ENCODE results near the gene GGT5. TPM values are rescaled to one million over a fixed set of nuclear protein-coding genes. Genes with fewer than 3 reads are reported as not detected.

GGT5 gene
- total and polyA plus RNA-seq, 2 of the 13 experiments (the other 11 are each of a cell fraction or from before 2014, with no cell fraction given), result 0.69 to 3.1 TPM

DNA sequence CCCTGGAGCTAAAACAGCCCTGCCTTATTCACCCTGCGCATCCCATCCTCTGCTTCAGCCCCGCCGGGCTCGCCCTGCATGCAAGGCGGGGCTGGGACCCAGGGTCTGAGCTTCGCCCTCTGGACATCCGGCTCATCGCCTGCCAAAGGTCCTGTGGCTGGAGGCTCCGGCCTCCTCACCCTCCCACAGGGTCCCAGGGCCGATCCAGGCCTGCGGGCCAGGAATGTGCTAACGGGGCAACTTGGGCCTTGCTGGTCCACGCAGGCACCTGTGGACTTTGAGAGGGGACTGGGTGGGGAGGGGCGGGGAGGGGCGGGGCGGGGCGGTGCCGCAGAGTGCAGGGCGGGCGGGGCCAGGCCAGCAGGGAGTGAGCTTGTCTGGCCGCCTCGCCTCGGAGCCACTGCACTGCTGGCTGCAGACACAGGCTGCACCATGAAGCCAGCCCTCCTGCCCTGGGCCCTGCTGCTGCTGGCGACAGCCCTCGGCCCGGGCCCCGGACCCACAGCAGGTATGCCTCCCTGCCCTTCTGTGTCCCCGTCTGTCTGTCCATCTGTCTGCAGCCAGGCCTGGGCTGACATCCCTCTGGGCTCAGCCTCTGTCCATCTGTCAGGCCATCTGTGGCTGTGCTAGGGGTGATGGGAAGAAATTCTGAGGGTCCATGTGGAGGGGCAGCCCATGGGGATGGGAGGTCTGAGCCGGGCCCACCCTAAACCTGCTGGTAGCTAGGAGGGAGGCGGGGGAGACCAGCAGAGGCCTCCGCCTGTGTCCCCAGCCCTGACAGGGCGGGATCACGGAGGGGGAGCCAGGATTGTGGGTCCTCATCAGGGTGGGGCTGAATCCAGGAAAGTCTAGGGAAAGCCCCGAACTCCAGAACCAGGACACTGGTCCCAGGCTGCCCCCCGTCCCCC lies 63.5 kb downstream of the GGT5 start, which contains the start of gene SUSD2 (continued):
- TF ChIP-seq, protein P1, sequence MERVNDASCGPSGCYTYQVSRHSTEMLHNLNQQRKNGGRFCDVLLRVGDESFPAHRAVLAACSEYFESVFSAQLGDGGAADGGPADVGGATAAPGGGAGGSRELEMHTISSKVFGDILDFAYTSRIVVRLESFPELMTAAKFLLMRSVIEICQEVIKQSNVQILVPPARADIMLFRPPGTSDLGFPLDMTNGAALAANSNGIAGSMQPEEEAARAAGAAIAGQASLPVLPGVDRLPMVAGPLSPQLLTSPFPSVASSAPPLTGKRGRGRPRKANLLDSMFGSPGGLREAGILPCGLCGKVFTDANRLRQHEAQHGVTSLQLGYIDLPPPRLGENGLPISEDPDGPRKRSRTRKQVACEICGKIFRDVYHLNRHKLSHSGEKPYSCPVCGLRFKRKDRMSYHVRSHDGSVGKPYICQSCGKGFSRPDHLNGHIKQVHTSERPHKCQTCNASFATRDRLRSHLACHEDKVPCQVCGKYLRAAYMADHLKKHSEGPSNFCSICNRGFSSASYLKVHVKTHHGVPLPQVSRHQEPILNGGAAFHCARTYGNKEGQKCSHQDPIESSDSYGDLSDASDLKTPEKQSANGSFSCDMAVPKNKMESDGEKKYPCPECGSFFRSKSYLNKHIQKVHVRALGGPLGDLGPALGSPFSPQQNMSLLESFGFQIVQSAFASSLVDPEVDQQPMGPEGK (CRISPR knock-in tag; IDR thresholded peaks at IDR 0.05), result peak; percentile 56
- TF ChIP-seq GABPB1 (CRISPR knock-in tag; IDR thresholded peaks at IDR 0.05) (peak; percentile 65; the same call in 1 of the 2 replicates), HDAC2 (CRISPR knock-in tag; IDR thresholded peaks at IDR 0.05) (peak; percentile 62; the same call in 1 of the 2 replicates), HOXA3 (CRISPR knock-in tag; IDR thresholded peaks at IDR 0.05) (peak; percentile 29; the same call in 1 of the 2 replicates), ZKSCAN1 (IDR thresholded peaks at IDR 0.05; ENCODE audit: low read length) (no peak), ZBTB38 (CRISPR knock-in tag; IDR thresholded peaks at IDR 0.05) (no peak), ZFX (CRISPR knock-in tag; IDR thresholded peaks at IDR 0.05; ENCODE audit: low read depth) (peak; percentile 90), RAD21 (CRISPR knock-in tag; IDR thresholded peaks at IDR 0.05) (0 out of 2 replicates have a peak, but pooled peaks have one; percentile 14), NCOA2 (CRISPR knock-in tag; IDR thresholded peaks at IDR 0.05) (0 out of 2 replicates have a peak, but pooled peaks have one; percentile 36), ZNF460 (CRISPR knock-in tag; IDR thresholded peaks at IDR 0.05; ENCODE audit: borderline replicate concordance) (no peak), POLR2A (IDR thresholded peaks at IDR 0.05; ENCODE audit: insufficient read depth in 1 of 2, low read depth in 2 of 2, low read length in 2 of 2) (peak; percentile 68), KDM1A (CRISPR knock-in tag; IDR thresholded peaks at IDR 0.05) (peak; percentile 77), ZNF891 (CRISPR knock-in tag; IDR thresholded peaks at IDR 0.05) (0 out of 2 replicates have a peak, but pooled peaks have one; percentile 20), ZNF546 (CRISPR knock-in tag; conservative IDR thresholded peaks at IDR 0.05) (0 out of 2 replicates have a peak, but pooled peaks have one; percentile 60), NONO (IDR thresholded peaks at IDR 0.05) (no peak), NONO (CRISPR knock-in tag; conservative IDR thresholded peaks at IDR 0.05) (peak; percentile 77)
- TF ChIP-seq, protein P2, sequence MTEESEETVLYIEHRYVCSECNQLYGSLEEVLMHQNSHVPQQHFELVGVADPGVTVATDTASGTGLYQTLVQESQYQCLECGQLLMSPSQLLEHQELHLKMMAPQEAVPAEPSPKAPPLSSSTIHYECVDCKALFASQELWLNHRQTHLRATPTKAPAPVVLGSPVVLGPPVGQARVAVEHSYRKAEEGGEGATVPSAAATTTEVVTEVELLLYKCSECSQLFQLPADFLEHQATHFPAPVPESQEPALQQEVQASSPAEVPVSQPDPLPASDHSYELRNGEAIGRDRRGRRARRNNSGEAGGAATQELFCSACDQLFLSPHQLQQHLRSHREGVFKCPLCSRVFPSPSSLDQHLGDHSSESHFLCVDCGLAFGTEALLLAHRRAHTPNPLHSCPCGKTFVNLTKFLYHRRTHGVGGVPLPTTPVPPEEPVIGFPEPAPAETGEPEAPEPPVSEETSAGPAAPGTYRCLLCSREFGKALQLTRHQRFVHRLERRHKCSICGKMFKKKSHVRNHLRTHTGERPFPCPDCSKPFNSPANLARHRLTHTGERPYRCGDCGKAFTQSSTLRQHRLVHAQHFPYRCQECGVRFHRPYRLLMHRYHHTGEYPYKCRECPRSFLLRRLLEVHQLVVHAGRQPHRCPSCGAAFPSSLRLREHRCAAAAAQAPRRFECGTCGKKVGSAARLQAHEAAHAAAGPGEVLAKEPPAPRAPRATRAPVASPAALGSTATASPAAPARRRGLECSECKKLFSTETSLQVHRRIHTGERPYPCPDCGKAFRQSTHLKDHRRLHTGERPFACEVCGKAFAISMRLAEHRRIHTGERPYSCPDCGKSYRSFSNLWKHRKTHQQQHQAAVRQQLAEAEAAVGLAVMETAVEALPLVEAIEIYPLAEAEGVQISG (CRISPR knock-in tag; IDR thresholded peaks at IDR 0.05), result peak; percentile 38; the same call in 1 of the 2 replicates
- TF ChIP-seq, protein P3, sequence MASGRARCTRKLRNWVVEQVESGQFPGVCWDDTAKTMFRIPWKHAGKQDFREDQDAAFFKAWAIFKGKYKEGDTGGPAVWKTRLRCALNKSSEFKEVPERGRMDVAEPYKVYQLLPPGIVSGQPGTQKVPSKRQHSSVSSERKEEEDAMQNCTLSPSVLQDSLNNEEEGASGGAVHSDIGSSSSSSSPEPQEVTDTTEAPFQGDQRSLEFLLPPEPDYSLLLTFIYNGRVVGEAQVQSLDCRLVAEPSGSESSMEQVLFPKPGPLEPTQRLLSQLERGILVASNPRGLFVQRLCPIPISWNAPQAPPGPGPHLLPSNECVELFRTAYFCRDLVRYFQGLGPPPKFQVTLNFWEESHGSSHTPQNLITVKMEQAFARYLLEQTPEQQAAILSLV (CRISPR knock-in tag; IDR thresholded peaks at IDR 0.05; ENCODE audit: borderline replicate concordance), result no peak
- TF ChIP-seq, protein P4, sequence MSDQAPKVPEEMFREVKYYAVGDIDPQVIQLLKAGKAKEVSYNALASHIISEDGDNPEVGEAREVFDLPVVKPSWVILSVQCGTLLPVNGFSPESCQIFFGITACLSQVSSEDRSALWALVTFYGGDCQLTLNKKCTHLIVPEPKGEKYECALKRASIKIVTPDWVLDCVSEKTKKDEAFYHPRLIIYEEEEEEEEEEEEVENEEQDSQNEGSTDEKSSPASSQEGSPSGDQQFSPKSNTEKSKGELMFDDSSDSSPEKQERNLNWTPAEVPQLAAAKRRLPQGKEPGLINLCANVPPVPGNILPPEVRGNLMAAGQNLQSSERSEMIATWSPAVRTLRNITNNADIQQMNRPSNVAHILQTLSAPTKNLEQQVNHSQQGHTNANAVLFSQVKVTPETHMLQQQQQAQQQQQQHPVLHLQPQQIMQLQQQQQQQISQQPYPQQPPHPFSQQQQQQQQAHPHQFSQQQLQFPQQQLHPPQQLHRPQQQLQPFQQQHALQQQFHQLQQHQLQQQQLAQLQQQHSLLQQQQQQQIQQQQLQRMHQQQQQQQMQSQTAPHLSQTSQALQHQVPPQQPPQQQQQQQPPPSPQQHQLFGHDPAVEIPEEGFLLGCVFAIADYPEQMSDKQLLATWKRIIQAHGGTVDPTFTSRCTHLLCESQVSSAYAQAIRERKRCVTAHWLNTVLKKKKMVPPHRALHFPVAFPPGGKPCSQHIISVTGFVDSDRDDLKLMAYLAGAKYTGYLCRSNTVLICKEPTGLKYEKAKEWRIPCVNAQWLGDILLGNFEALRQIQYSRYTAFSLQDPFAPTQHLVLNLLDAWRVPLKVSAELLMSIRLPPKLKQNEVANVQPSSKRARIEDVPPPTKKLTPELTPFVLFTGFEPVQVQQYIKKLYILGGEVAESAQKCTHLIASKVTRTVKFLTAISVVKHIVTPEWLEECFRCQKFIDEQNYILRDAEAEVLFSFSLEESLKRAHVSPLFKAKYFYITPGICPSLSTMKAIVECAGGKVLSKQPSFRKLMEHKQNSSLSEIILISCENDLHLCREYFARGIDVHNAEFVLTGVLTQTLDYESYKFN (CRISPR knock-in tag; conservative IDR thresholded peaks at IDR 0.05), result peak; percentile 65
- TF ChIP-seq, protein P5, sequence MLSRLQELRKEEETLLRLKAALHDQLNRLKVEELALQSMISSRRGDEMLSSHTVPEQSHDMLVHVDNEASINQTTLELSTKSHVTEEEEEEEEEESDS (CRISPR knock-in tag; IDR thresholded peaks at IDR 0.05; ENCODE audit: borderline replicate concordance), result no peak

Data from HepG2 (cell line).